ENCODE data around the gene CAND1.
"Not testable (repeated sequence)": the region's sequence is repeated elsewhere in the genome, so short reads cannot be mapped to it uniquely, and the experiment has no call there.

The CAND1 gene

DNA sequence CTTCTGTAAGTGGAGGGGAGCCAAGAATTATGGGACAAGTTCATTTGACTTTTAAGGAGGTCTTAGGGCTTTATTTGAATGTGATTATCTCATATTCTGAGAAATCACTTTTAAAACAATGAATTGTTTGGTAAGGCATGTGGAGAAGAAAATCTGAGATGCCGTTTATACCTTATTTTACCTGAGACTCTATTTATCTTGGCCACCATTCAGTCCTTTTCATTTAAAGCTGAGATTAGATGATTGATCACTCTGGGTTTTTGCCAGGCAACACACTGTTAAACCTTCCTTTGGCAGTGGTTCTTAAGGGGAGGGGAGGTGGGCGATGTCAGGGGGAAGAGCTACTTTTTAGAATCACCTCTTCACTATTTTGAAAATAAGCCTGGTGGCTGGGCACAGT is 11.4 kb downstream of the CAND1 start:
- no peak for DNase-seq (ENCODE audit: low read depth)

DNA sequence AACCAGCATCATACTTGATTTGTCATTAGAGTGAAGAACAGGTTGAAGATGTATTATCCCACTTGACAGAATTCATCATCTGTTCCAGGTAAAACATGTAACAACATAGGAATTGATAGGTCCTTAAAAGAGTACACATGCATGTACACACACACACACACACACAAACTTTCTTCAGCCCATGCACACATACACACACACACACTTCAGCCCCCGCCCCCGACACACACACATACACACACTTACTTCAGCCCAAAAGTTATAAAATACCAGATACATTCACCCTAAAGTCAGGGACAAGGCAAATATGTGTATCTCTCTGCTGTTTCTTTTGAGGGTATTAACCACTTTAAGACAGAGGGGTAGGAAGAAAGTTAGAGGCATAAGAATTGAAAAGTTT is 15.4 kb downstream of the CAND1 start:
- no peak for DNase-seq (ENCODE audit: low read depth)

DNA sequence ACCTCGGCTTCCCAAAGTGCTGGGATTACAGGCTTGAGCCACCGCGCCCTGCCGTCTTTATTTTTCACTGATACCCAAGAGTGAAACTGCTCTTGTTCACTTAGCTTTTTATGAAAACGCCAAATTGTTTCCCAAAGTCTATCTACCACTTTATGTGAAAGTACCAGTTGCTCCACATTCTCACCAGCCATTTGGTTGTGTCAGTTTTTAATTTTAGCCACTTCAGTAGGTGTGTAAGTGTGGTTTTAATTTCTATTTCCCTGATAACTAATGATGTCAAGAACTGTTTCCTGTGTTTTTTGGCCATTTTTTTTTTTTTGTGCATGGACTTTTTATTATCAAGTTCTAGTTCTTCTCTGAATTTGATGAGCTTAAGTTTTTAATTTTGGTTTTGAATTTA is 17.1 kb downstream of the CAND1 start:
- DNase-seq (ENCODE audit: low read depth): no peak

DNA sequence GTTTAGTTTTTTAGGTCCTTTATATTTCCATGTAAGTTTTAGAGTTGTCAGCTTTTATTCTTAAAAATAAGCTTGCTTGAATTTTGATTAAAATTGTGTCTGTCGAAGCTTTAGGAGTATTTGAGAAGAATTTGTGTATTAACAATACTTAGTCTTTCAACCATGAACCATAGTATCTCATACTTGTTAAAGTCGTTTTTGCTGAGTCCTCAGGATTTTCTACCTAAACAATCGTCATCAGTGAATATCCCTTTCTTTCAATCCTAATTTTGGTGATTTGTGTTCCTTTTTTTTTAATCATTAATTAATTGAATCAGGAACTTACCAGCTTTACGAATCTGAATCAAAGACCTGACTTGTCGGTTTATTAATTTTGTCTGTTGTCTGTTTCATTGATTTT is 18.2 kb downstream of the CAND1 start:
- no peak for DNase-seq (ENCODE audit: low read depth)

DNA sequence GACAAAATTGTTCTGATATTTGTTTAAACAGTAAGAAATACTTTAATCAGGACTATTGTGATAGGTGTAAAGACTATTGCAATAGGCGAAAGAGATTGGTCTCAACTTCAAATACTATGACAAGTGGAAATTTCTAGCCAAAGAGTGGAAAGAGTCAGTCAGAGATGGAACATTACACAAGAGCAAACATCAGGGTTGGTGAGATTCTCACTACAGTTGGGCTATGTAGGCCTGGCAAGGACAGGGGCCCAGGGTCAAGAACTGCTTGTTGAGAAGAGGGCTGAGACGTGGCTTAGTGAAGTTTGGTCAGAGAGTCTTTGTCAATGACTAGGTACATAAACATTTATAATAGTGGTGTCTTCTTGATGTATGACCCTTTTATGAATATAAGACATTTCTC is 19.4 kb downstream of the CAND1 start:
- DNase-seq (ENCODE audit: low read depth): no peak

DNA sequence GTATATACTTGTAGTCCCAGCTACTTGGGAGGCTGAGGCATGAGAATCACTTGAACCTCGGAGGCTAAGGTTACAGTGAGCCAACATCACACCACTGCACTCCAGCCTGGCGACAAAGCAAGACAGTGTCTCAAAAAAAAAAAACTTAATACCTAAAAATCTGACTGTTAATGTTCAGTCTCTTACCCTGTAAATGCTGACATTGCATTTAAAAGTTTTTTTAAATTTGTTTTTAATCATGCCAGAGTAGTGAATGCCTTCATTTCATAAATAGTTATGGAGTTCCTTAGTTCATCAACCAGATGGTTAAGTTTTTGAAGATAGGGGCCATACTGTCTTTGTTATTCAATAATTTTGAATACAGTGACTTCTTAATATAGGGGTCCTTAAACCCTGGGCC is 21.2 kb downstream of the CAND1 start:
- no peak for DNase-seq (ENCODE audit: low read depth)

DNA sequence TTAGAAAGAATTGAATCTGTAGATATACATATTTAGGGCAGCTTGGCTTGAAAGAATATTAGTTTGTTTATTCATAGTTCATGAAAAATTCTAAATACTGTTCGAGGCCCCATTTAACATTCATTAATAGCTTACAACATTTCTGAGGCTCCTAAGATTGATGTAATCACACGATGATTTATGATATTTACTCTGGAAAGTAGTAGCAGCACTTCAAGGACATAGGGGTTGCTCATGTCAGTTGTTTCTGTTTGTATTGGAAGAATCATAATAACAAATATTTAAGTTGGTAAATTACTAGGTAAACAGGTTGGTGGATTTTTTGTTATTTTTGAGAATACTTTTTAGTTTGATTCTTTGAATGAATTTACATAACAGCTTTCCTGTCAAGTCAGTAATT is 30.4 kb downstream of the CAND1 start:
- no peak for DNase-seq (ENCODE audit: low read depth)

DNA sequence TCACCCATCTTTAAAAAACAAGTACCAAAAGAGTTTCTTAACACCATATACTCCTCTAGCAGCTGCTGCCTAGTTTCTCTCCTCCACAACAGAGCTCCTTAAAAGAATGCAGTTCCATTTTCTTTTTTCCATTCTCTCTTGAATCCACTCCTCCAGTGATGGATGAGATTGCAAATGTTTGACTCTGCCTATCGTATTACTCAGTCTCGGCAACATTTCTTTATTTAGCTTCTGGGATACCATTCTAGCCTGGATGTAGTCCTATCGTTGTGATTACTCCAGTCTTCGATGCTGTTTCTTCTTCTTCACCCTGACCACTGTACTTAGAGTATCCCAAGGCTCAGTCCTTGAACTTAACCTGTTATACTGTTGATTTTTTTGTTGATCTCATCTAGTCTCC is 30.8 kb downstream of the CAND1 start:
- no peak for DNase-seq (ENCODE audit: low read depth)

DNA sequence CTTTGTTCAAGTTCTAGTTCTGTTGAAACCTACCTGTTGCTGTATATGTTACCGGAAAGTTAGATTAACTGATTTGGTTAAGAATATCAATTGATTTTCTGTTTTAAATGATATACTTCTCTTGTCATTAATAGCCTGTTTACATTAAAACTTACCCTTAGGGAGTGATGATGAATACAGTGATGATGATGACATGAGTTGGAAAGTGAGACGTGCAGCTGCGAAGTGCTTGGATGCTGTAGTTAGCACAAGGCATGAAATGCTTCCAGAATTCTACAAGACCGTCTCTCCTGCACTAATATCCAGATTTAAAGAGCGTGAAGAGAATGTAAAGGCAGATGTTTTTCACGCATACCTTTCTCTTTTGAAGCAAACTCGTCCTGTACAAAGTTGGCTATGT is 33.0 kb downstream of the CAND1 start:
- DNase-seq (ENCODE audit: low read depth): no peak

DNA sequence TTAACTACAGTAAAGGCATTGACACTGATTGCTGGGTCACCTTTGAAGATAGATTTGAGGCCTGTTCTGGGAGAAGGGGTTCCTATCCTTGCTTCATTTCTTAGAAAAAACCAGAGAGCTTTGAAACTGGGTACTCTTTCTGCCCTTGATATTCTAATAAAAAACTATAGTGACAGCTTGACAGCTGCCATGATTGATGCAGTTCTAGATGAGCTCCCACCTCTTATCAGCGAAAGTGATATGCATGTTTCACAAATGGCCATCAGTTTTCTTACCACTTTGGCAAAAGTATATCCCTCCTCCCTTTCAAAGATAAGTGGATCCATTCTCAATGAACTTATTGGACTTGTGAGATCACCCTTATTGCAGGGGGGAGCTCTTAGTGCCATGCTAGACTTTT is 36.4 kb downstream of the CAND1 start:
- DNase-seq (ENCODE audit: low read depth): no peak

DNA sequence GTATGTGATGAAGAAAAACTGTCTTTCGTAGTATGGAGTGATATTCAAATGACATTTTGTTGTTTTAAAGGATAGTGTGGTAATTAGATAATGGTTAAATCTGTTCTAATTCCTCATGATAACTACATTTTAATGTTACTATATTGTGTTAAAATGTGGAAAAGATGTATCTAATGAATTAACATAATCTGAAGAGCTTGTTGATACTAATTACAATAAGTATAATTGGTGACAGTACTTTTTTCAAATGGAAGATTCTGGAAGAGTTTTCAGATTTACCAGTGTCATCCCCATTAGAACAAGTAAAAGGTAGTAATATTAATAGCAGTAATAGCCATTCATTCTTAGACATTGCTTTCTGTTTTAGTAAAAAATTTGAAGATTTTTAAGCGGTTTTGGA is 37.6 kb downstream of the CAND1 start:
- no peak for DNase-seq (ENCODE audit: low read depth)

DNA sequence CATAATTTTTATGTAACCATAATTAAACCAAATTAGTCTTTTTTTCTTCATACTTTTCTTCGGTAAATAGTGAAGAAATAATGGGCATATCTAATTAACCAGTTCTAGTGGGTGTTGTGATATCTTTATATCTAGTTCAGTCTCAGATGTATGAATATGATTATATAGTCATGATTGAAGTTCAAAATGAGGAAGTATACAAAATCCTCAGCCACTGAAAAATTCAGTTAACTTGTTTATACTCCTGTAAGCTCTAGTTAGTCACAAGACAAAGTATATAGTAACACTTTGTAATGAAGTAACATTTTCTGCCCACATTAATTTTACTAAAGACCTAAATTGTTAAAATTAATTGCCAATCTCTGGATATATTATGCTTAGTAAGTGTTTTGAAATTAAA is 46.5 kb downstream of the CAND1 start:
- DNase-seq (ENCODE audit: low read depth): no peak

DNA sequence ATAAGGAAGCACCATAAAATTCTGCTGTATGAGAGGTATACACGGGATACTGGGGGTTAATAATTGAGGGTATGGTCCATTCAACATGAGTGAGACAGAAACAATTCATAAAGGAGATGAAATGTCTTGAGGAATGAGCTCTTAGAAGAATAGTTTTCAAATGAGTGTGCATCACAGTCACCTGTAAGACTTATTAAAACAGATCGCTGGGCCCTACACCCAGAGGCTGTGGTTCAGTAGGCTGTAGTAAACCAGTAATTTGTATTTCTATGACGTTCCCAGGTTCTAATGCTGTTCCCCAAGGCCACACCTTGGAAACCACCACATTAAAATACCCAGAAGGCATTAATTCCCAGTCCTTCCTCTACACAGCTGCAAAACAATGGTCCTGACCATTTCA is 49.6 kb downstream of the CAND1 start:
- DNase-seq (ENCODE audit: low read depth): no peak

DNA sequence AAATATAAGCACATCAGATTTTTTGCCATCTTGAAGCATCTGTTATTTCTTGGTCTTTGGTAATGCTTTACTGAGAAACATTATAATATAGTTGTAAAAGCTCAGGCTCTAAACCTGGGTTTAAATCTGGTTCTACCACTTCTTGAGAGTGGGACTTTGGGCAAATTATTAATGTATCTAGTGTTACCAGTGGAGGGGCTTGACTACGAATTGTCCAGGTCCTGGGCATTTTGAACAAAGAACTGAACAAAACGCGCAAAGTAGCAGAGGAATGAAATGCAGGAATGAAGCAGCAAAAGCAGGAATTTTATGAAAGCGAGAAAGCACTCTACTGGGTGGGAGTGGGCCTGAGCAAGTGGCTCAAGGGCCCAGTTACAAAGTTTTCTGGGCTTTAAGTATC is 50.8 kb downstream of the CAND1 start:
- no peak for DNase-seq (ENCODE audit: low read depth)

DNA sequence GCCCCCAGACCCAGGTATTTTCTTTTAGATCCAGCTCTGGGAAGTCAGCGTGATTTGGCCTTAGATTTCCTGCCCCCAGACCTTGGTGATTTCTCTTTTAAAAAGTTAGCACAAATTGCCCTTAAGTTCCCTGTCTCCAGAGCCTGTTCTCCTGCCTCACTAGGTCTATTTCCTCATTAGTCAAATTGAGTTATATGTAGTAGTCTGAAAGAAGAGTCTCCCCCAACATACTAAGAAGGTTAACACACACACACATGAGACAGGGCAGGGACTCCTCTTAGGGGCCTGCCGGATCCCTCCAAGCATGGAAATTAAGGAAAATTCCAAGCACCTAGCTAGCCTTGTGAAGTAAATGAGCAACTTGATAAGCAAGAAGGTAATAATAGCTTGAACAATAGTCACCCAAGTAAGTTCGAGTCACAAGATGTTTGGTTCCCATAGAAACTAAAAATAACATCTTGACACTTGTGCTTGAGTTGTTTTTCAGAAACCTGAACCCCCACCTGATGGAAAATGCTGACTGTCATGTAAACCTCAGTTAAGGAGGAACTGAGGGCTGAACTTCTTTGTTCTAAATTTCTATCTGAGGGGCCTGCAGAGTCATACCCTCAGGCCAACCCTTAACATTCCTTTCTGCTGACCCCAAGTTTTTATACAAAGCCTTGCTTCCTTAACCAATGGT is 51.6 kb downstream of the CAND1 start:
- DNase-seq (ENCODE audit: low read depth): no peak

DNA sequence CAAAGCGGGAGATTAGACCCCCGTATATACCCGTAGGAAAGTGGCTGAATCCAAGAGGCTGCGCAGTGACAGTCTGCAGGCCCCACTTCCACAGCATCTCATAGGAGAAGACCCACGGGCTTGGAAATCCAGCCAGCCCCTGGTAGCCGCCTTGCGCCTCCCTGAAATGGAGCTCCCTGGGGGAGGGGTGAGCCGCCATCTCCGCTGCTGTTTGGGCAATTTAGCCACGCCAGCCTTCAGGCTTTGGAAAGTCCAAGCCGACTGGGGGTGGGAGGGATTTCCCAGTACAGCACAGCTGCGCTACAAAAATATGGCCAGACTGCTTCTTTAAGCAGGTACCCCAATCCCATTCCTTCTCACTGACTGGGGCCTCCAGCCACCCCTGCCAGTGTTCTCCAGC is 53.4 kb downstream of the CAND1 start:
- no peak for DNase-seq (ENCODE audit: low read depth)

DNA sequence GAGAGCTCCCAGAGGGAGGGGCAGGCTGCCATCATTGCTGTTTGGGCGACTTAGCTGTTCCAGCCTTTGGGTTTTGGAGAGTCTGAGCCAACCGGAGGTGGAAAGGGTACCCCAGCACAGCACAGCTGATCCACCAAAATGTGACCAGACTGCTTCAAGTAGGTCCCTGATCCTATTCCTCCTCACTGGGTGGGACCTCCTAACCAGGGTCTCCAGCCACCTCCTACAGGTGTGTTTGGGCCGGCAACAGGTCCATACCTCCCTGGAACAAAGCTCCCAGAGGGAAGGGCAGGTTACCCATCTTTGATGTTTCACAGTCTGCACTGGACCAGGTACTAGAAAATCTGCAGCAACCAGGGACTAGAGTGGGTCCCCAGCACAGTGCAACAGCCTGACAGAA is 53.8 kb downstream of the CAND1 start:
- DNase-seq (ENCODE audit: low read depth): no peak

DNA sequence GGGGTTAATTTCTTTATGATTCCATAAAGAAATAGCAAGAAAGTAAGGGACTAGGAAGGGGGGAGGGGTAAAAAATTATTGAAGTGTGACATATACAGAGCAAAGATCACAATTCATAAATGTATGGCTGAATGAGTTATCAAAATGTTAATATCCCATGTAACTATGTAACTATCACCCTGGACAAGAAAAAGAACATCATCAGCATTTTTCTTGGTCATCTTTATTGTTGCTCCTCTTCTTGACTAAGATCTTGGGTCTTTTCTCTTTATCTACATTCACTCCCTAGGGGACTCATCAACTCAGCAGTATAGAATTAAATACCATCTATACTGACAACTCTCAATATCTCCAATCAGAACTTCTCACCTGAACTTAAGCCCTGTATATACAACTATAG is 57.5 kb downstream of the CAND1 start:
- no peak for DNase-seq (ENCODE audit: low read depth)

DNA sequence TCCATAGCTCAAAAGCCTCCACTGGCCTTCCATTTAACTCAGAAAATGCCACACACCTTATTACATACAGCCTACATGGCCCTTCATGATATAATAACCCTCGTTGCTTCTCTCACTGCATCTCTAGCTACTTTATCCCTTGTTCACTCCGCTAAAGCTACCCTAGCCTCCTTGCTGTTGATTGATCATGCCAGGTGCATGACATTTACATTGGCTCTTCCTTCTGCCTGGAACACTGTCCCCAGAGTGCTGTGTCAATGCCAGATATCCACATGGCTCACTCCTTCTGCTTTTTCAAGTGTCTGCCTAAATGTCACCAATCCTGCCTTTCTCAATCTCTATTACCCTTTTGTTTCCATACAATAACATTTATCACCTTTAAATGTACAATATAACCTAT is 58.3 kb downstream of the CAND1 start:
- no peak for DNase-seq (ENCODE audit: low read depth)

DNA sequence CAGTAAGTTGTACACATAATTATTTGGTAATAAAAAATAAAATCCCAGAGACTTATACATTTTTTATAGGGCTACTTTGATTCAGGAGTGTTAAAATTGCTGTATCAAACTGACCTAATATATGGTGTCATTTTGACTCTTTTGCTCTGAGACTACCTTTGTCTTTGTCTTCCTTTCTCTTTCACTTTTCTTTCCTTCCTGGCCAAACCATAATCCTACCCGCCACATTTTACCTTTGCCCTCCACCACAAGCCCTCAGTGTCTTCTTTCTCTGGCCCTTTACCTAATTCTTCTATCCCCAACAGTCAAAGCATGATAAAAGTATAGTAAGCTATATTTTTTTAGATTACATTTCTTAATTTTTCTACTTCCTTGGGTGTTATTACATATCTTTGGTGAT is 62.0 kb downstream of the CAND1 start:
- DNase-seq (ENCODE audit: low read depth): no peak

DNA sequence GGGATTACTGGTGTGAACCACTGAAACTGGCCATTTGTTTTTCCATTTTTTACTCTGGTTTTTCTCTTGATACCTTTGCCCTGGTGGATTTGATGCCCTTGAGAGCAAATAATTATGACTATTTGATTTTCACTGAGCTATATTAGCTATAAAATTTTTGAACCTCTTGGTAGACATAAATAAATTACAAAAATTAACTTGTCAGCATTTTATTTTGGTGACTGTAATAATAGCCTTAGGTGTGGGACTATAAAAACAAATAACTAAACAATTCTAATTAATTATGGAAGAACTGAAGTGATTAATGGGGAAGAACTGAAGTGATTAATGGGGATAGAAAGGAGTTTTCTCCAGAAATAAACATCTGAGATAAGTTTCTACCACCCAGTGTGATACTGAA is 62.7 kb downstream of the CAND1 start:
- DNase-seq (ENCODE audit: low read depth): no peak

DNA sequence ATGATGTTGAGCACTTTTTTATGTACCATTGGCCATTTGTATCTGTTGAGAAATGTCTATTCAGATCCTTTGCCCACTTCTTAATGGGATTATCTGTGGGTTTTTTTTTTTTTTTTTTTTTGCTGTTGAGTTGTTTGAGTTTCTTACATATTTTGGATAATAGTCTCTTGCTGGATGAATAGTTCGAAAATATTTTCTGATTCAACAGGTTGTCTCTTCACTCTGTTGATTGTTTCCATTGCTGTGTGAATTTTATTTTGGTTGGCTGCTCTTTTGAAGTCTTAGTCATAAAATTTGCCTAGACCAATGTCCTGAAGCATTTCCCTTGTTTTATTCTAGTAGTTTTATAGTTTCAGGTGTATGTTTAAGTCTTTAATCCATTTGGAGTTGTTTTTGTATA is 64.5 kb downstream of the CAND1 start:
- no peak for DNase-seq (ENCODE audit: low read depth)

DNA sequence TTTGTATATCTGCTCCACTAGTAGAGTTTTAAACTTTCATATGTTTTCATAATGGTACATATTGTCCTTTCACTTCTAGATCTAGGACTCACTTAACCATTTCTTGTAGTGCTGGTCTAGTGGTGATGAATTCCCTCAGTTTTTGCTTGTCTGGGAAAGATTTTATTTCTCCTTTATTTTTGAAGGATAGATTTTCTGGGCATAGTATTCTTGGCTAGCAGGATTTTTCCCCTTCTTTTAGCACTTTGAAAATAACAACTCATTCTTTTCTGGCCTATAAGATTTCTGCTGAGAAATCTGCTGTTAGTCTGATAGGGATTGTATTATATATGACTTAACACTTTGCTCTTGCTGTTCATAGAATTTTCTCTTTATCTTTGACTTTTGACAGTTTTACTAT is 69.3 kb downstream of the CAND1 start:
- DNase-seq (ENCODE audit: low read depth): no peak

DNA sequence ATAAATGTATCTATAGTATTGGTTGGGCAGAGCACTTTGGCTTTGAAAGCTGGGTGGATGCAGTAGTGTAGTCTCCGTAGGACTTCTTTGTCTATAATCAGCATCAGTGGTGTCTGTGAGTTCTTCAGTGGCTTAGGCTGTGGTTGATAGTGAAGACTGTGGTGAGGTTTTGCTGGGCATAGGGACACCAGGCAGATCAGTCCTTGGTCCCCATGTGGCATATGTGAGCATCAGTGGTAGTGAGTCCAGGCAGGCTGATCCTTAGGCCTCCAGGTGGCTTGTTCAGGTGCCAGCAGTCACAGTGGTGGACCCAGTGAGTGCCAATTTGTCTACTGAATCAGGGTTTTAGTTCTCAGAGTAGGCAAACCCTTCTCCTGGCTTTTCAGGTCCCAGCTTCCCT is 70.4 kb downstream of the CAND1 start:
- no peak for DNase-seq (ENCODE audit: low read depth)

DNA sequence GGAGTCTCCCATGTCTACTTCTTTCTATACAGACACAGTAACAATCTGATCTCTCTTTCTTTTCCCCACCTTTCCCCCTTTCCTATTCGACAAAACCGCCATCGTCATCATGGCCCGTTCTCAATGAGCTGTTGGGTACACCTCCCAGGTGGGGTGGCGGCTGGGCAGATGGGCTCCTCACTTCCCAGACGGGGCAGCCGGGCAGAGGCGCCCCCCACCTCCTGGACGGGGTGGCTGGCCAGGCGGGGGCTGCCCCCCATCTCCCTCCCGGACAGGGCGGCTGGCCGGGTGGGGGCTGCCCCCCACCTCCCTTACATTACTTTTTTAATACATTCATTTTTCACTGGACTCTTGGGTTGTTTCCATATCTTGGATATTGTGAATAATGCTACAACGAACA is 71.9 kb downstream of the CAND1 start:
- not testable (repeated sequence) for DNase-seq (ENCODE audit: low read depth)

Measured in GM04503 (cell line).